ENCODE data around the gene CCL28. TPM values are rescaled to one million over a fixed set of nuclear protein-coding genes. Genes with fewer than 3 reads are reported as not detected.

CCL28 gene
- total and polyA plus RNA-seq, 8 donors, result 0.29 to 6.4 (median 0.55) TPM

- H3K27me3 ChIP-seq, result no peaks in the 10 kb centered on the region
- no peak overlapping the region for H3K27ac ChIP-seq
- no peak overlapping the region for H3K4me3 ChIP-seq
- no peak for TF ChIP-seq CTCF (IDR thresholded peaks at IDR 0.05)
- H3K36me3 ChIP-seq, result no peaks in the 10 kb centered on the region
- H3K9me3 ChIP-seq, result peaks cover 0 to 18% of the 10 kb centered on the region in 2 donors
- intact Hi-C loops (cut with DNase I), result no loop called here
- DNase-seq (no peak), ATAC-seq (peak; percentile 43)
- H3K4me1 ChIP-seq, result no peaks in the 10 kb centered on the region
Measured at GRCh38 chr5:43363445-43364152, 48.6 kb downstream of the CCL28 start.

GRCh38 chr5:43362725-43363435 is 49.3 kb downstream of the CCL28 start:
- no peak for TF ChIP-seq CTCF (IDR thresholded peaks at IDR 0.05)
- intact Hi-C loops (cut with DNase I), result no loop called here
- no peaks in the 10 kb centered on the region for H3K36me3 ChIP-seq
- no peak overlapping the region for H3K27ac ChIP-seq
- no peak for ATAC-seq
- H3K9me3 ChIP-seq, result peaks cover 0 to 18% of the 10 kb centered on the region in 2 donors
- no peak overlapping the region for H3K4me3 ChIP-seq
- H3K4me1 ChIP-seq, result no peaks in the 10 kb centered on the region
- H3K27me3 ChIP-seq, result no peaks in the 10 kb centered on the region
- no peak for DNase-seq

GRCh38 chr5:43358726-43359125 is 53.5 kb downstream of the CCL28 start:
- Histone ChIP-seq H3K9me3 (peaks cover 0 to 18% of the 10 kb centered on the region in 2 donors), H3K27me3 (no peaks in the 10 kb centered on the region), H3K4me3 (no peak overlapping the region), H3K4me1 (no peaks in the 10 kb centered on the region), H3K27ac (no peak overlapping the region), H3K36me3 (no peaks in the 10 kb centered on the region)
- ATAC-seq (no peak), DNase-seq (peak in 2 of 4 donors; percentile 46 to 47)
- intact Hi-C loops (cut with DNase I), result no loop called here
- no peak for TF ChIP-seq CTCF (IDR thresholded peaks at IDR 0.05)

- no peak for ATAC-seq
Measured at GRCh38 chr5:43358301-43358700, 53.9 kb downstream of the CCL28 start.

More at GRCh38 chr5:43358301-43358700, 53.9 kb downstream of the CCL28 start:
- Histone ChIP-seq H3K36me3 (no peaks in the 10 kb centered on the region), H3K27me3 (no peaks in the 10 kb centered on the region), H3K27ac (no peak overlapping the region), H3K4me1 (no peaks in the 10 kb centered on the region), H3K9me3 (peaks cover 0 to 18% of the 10 kb centered on the region in 2 donors), H3K4me3 (no peak overlapping the region)
- DNase-seq, result no peak
- no peak for TF ChIP-seq CTCF (IDR thresholded peaks at IDR 0.05)
- intact Hi-C loops (cut with DNase I), result no loop called here

Data from left lung (tissue), 10 donors.